ENCODE results near the gene TOB1.

The TOB1 gene

DNA sequence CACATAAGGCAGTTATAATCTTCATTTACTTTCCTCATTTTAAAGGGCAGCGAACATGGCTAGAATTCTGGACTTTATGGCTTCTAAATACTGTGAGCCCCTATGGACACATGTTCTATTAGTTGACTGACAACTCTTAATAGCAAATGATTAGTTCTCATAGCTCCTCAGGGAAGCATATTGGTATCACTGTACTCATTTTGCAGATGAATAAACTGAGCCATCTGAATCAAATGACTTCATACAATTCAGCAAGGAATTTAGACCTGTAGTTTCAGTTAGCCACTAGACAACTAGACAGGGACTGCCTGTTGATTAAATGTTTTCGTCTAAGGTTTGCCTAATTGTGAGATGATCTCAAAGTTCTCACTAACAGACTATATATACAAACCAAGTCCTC, 9.7 kb downstream of the TOB1 start:
- TF ChIP-seq, protein P1, sequence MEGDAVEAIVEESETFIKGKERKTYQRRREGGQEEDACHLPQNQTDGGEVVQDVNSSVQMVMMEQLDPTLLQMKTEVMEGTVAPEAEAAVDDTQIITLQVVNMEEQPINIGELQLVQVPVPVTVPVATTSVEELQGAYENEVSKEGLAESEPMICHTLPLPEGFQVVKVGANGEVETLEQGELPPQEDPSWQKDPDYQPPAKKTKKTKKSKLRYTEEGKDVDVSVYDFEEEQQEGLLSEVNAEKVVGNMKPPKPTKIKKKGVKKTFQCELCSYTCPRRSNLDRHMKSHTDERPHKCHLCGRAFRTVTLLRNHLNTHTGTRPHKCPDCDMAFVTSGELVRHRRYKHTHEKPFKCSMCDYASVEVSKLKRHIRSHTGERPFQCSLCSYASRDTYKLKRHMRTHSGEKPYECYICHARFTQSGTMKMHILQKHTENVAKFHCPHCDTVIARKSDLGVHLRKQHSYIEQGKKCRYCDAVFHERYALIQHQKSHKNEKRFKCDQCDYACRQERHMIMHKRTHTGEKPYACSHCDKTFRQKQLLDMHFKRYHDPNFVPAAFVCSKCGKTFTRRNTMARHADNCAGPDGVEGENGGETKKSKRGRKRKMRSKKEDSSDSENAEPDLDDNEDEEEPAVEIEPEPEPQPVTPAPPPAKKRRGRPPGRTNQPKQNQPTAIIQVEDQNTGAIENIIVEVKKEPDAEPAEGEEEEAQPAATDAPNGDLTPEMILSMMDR (IDR thresholded peaks at IDR 0.05; ENCODE audit: low read depth, low read length, missing control alignments): no peak
- H3K4me3 ChIP-seq (ENCODE audit: low read depth, low read length): no peak overlapping the region
- no peak for DNase-seq (ENCODE audit: low read depth)

DNA sequence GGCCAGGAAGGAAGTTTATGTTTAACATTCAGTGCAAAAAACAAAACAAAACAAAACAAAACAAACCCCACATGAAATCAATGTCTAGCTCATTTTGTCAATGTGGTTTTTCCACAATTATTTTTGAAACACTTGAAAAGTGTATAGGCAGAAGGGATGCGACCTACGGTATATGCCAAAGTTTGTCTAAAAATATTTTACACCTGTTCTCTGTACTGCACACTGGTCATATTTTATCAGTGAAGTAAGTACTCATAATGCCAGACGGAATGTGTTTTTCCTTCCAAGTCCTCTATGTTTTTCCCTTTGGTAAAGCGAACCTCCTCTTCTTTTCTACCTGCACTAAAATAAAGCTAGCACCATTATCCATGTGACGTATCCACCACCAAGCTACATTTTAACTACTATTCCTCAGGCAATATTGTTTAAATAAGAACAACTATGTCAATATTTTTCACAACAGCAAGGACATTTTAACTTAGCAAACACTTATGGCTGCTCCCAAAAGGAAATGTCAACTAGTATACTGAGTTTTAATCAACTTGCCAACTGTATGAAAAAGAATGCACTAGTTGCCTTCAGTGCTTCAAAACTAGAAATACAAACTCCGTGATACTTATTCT, 10.3 kb downstream of the TOB1 start:
- DNase-seq (ENCODE audit: low read depth): no peak
- H3K4me3 ChIP-seq (ENCODE audit: low read depth, low read length): no peak overlapping the region
- TF ChIP-seq, protein P1 (IDR thresholded peaks at IDR 0.05; ENCODE audit: low read depth, low read length, missing control alignments): no peak

DNA sequence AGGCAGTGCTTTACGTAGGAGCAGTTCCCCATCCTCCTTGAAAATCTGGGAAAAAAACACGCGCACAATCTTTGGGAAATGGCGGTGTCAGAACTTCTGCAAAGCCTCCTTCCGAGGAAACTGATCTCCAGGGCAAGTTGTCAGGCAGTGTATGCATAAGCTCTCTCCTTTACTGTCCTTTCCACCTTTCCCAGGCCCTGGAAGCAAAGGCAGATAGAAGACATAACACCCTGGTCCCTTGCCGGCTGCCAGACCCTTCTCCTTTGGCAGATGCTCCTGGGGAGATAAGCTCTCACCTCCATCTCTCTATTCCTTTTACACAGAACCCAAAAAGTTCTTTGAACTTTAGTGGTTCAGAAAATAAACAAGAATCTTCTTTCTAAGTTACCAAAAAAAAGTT, 12.4 kb downstream of the TOB1 start:
- H3K4me3 ChIP-seq (ENCODE audit: low read depth, low read length): no peak overlapping the region
- no peak for DNase-seq (ENCODE audit: low read depth)
- TF ChIP-seq, protein P1 (IDR thresholded peaks at IDR 0.05; ENCODE audit: low read depth, low read length, missing control alignments): no peak

DNA sequence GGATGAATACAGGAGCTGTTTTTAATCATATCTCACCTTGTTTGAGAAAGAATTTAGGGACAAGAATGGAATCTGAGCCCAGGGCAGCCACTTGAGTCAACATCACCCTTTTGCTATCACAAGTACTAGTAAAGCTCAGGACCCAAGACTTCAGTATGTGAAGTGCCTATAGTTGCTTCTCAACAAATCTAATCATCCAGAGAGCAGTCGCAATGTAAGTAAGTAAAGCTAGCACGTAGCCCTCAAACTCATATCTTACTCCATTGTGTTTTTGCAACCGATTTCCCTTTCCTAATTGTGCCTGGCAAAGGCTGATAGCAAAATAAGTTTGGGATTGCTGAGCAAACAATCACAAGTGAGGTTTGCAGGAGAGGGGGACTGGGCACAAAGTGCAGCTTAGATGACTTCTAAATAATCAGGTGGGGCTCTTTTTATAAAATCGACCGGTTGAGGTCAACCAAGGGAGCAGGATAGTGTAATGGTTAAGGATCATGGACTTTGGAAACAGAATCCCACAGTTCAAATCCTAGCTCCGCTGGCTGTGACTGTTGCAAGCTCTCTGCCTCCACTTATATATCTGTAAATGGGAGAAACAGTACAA, 13.0 kb downstream of the TOB1 start:
- no peak for DNase-seq (ENCODE audit: low read depth)
- no peak overlapping the region for H3K4me3 ChIP-seq (ENCODE audit: low read depth, low read length)
- TF ChIP-seq, protein P1 (IDR thresholded peaks at IDR 0.05; ENCODE audit: low read depth, low read length, missing control alignments): no peak

DNA sequence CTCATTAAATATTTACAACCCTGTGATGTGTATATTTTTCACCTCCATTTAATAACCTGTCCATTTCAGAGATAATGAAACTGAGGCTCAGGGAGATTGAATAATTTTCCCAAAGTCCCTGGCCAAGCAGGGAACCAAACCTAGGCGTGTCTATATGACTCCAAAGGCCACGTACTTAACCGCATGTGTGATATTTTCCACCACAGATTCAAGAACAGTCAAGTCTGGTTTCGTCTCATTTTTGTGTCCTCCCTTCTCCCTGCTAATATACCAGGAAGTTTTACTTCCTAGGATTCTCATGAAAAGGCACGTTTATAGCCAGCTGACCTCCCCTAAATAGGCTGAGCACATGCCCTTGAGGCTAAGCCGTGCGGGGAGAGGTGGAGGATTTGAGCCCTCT, 15.5 kb downstream of the TOB1 start:
- DNase-seq (ENCODE audit: low read depth): no peak
- no peak overlapping the region for H3K4me3 ChIP-seq (ENCODE audit: low read depth, low read length)
- TF ChIP-seq, protein P1 (IDR thresholded peaks at IDR 0.05; ENCODE audit: low read depth, low read length, missing control alignments): no peak

DNA sequence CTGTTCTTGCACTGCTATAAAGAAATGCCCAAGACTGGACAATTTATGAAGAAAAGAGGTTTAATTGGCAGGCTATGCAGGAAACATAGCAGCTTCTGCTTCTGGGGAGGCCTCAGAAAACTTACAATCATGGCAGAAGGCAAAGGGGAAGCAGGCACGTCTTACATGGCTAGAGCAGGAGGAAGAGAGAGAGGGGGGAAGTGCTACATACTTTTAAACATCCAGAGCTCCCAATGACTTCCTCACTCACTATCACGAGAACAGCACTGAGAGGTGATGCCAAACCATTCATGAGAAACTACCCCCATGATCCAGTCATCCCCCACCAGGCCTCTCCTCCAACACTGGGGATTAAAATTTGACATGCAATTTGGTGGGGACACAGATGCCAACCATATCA, 17.4 kb downstream of the TOB1 start:
- DNase-seq (ENCODE audit: low read depth): no peak
- TF ChIP-seq, protein P1 (IDR thresholded peaks at IDR 0.05; ENCODE audit: low read depth, low read length, missing control alignments): no peak
- H3K4me3 ChIP-seq (ENCODE audit: low read depth, low read length): no peak overlapping the region

DNA sequence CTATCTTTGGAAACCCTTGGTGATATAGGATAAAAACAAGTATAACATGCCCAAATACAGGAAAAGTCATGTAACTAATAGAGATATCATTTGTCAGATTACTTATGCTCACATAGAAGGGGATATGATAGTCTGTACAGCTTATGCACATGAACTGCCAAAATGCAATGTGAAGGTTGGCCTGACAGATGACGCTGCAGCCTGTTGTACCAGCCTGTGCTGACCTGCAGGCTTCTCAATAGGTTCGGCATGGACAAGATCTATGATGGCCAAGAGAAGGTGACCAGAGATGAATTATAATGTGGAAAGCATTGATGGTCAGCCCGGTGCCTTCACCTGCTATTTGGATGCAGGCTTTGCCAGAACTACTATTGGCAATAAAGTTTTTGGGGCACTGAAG, 18.1 kb downstream of the TOB1 start:
- TF ChIP-seq, protein P1 (IDR thresholded peaks at IDR 0.05; ENCODE audit: low read depth, low read length, missing control alignments): no peak
- no peak for DNase-seq (ENCODE audit: low read depth)
- H3K4me3 ChIP-seq (ENCODE audit: low read depth, low read length): no peak overlapping the region

All from GM12864 (cell line).